ENCODE results near the gene GPR68.

DNA sequence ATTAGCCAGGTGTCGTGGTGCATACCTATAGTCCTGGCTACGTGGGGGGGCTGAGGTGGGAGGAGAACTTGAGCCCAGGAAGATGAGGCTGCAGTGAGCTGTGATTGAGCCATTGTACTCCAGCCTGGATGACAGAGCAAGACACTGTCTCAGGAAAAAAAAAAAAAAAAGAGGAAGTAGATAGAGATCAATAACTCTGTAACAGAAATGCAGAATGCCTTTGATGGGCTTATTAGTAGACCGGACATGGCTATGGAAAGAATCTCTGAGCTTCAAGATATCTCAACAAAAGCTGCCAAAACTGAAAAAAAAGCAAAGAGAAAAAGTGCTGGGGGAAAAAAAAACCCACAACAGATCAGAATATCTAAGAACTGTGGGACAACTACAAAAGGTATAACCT lies 37.5 kb downstream of the GPR68 start:
- TF ChIP-seq, protein P1, sequence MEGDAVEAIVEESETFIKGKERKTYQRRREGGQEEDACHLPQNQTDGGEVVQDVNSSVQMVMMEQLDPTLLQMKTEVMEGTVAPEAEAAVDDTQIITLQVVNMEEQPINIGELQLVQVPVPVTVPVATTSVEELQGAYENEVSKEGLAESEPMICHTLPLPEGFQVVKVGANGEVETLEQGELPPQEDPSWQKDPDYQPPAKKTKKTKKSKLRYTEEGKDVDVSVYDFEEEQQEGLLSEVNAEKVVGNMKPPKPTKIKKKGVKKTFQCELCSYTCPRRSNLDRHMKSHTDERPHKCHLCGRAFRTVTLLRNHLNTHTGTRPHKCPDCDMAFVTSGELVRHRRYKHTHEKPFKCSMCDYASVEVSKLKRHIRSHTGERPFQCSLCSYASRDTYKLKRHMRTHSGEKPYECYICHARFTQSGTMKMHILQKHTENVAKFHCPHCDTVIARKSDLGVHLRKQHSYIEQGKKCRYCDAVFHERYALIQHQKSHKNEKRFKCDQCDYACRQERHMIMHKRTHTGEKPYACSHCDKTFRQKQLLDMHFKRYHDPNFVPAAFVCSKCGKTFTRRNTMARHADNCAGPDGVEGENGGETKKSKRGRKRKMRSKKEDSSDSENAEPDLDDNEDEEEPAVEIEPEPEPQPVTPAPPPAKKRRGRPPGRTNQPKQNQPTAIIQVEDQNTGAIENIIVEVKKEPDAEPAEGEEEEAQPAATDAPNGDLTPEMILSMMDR (IDR thresholded peaks at IDR 0.05) = no peak
- no peak for TF ChIP-seq POLR2A (IDR thresholded peaks at IDR 0.05)
